ENCODE measurements around the gene PDZK1IP1.
"Not testable (repeated sequence)": the region's sequence is repeated elsewhere in the genome, so short reads cannot be mapped to it uniquely, and the experiment has no call there.

The PDZK1IP1 gene

DNA sequence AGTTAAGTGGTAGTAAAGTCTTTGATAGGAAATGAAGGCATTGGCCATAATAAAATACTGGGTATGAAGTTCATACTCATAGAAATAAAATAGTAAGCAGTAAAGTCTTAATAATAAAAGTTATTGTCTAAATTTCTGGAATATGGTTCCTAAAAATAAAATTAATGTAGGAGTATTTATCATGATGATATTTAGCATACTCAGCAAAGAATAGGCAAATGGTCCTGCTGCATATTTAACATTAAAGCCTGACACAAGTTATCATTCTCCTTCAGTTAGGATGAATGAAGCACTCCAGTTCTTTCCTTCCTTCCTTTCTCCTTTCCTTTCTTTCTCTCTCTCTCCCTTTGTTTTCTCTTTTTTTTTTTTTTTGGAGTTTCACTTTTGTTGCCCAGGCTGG lies 25.3 kb downstream of the PDZK1IP1 start:
- POLR2A ChIA-PET, result no interaction called here
- no peak for DNase-seq
- no peak overlapping the region for H3K4me3 ChIP-seq (ENCODE audit: control insufficient read depth in 1 of 7, extremely low read depth in 1 of 7, insufficient read depth in 4 of 7, low read depth in 2 of 7, low read length in 6 of 7)
- CTCF ChIA-PET, result no interaction called here
- peaks cover 0 to 2% (median 0%) of the 10 kb centered on the region in 5 experiments for H3K27me3 ChIP-seq (replicated peaks in 2 of 5; ENCODE audit: control insufficient read depth in 4 of 5, insufficient read depth in 5 of 5, low read length in 4 of 5)
- no peak overlapping the region for H3K27ac ChIP-seq (ENCODE audit: insufficient read depth in 1 of 2, low read depth in 1 of 2, low read length in 2 of 2, poor library complexity in 1 of 2, severe bottlenecking in 2 of 2)
- no peaks in the 10 kb centered on the region for H3K4me1 ChIP-seq (ENCODE audit: control extremely low read depth in 1 of 4, control insufficient read depth in 4 of 4, insufficient read depth in 4 of 4, low read length in 3 of 4)
- no peaks in the 10 kb centered on the region for H3K9me3 ChIP-seq (ENCODE audit: control extremely low read depth in 1 of 5, control insufficient read depth in 4 of 5, insufficient read depth in 2 of 5, low read depth in 1 of 5, low read length in 4 of 5)
- H3K36me3 ChIP-seq (ENCODE audit: control insufficient read depth in 4 of 4, insufficient read depth in 4 of 4, low read length in 3 of 4), result no peaks in the 10 kb centered on the region

DNA sequence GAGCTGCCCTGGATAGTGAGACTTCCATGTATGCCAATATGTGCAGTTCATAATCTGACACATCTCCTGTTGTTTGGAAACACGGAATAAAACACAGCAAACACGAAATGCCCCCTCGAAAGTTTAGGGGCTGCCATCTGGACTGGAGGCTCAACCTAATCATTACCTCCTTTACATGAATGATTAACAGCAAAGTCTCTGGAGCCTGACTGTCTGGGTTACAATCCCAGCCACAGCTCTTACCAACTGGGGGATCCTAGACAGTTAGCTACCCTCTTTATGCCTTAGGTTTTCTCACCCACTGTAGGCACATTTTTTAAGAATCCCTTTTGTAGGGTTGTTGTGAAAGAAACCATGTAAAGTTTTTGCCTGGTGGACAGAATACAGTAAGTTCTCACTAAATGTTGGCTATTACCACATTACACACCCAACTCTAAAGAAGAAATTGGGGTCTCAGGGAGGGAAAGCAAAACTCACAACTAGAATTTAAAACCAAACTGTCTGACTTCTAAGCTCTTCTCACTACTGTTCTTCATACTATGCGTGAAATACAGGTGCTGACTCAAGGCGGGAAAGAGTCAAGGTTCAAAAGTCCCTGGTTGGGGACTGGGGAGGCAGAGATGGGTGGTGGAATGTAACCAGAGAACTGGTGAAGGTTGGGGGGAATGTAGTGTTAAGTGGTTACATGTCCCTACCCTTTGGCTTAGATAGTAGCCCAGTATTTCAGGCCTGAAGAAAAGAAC lies 28.4 kb downstream of the PDZK1IP1 start:
- 95% methylated on average over 5 of the region's 5 CpGs for WGBS (ENCODE audit: insufficient coverage)
- CTCF ChIA-PET, result no interaction called here

DNA sequence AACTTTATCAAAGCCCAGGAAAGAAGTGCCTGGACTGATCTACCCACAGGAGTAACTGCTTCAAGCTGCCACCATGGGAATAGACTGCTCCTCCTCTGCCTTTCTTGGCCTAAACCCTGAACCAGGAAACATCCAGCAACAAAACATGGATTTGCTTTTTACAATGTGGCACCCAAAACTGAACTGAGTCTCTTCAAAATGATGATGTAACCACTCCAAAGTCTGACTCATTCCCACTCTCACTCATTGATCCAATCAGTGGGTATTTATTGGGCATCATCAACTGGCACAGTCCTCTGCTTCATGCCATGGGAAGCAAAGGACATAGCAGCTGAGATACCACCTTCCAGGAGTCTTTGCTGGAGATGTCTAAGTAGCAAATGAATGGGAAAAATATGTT lies 29.1 kb downstream of the PDZK1IP1 start:
- Histone ChIP-seq H3K9me3 (ENCODE audit: control extremely low read depth in 1 of 5, control insufficient read depth in 4 of 5, insufficient read depth in 2 of 5, low read depth in 1 of 5, low read length in 4 of 5) (no peaks in the 10 kb centered on the region), H3K27me3 (replicated peaks in 2 of 5; ENCODE audit: control insufficient read depth in 4 of 5, insufficient read depth in 5 of 5, low read length in 4 of 5) (peaks cover 0 to 2% (median 0%) of the 10 kb centered on the region in 5 experiments), H3K4me3 (ENCODE audit: control insufficient read depth in 1 of 7, extremely low read depth in 1 of 7, insufficient read depth in 4 of 7, low read depth in 2 of 7, low read length in 6 of 7) (no peak overlapping the region), H3K4me1 (ENCODE audit: control extremely low read depth in 1 of 4, control insufficient read depth in 4 of 4, insufficient read depth in 4 of 4, low read length in 3 of 4) (no peaks in the 10 kb centered on the region), H3K27ac (ENCODE audit: insufficient read depth in 1 of 2, low read depth in 1 of 2, low read length in 2 of 2, poor library complexity in 1 of 2, severe bottlenecking in 2 of 2) (no peak overlapping the region), H3K36me3 (ENCODE audit: control insufficient read depth in 4 of 4, insufficient read depth in 4 of 4, low read length in 3 of 4) (no peaks in the 10 kb centered on the region)
- ChIA-PET CTCF (no interaction called here), POLR2A (no interaction called here)
- DNase-seq, result no peak

More for the DNA sequence above, 28.4 kb downstream of the PDZK1IP1 start:
- Histone ChIP-seq H3K27ac (ENCODE audit: insufficient read depth in 1 of 2, low read depth in 1 of 2, low read length in 2 of 2, poor library complexity in 1 of 2, severe bottlenecking in 2 of 2) (no peak overlapping the region), H3K36me3 (ENCODE audit: control insufficient read depth in 4 of 4, insufficient read depth in 4 of 4, low read length in 3 of 4) (no peaks in the 10 kb centered on the region), H3K9me3 (ENCODE audit: control extremely low read depth in 1 of 5, control insufficient read depth in 4 of 5, insufficient read depth in 2 of 5, low read depth in 1 of 5, low read length in 4 of 5) (no peaks in the 10 kb centered on the region), H3K27me3 (replicated peaks in 2 of 5; ENCODE audit: control insufficient read depth in 4 of 5, insufficient read depth in 5 of 5, low read length in 4 of 5) (peaks cover 0 to 2% (median 0%) of the 10 kb centered on the region in 5 experiments), H3K4me3 (ENCODE audit: control insufficient read depth in 1 of 7, extremely low read depth in 1 of 7, insufficient read depth in 4 of 7, low read depth in 2 of 7, low read length in 6 of 7) (no peak overlapping the region), H3K4me1 (ENCODE audit: control extremely low read depth in 1 of 4, control insufficient read depth in 4 of 4, insufficient read depth in 4 of 4, low read length in 3 of 4) (no peaks in the 10 kb centered on the region)
- DNase-seq, result no peak
- POLR2A ChIA-PET, result no interaction called here

DNA sequence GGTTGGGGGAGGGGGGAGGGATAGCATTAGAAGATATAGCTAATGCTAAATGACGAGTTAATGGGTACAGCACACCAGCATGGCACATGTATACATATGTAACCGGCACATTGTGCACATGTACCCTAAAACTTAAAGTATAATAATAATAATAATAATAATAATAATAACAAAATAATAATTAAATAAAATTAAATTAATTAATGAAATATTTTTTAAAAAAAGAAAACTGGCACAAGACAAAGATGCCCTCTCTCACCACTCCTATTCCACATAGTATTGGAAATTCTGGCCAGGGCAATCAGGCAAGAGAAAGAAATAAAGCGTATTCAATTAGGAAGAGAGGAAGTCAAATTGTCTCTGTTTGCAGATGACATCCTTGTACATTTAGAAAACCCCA lies 31.9 kb downstream of the PDZK1IP1 start:
- POLR2A ChIA-PET; H3K4me3 ChIP-seq (ENCODE audit: control insufficient read depth in 1 of 7, extremely low read depth in 1 of 7, insufficient read depth in 4 of 7, low read depth in 2 of 7, low read length in 6 of 7); H3K27ac ChIP-seq (ENCODE audit: insufficient read depth in 1 of 2, low read depth in 1 of 2, low read length in 2 of 2, poor library complexity in 1 of 2, severe bottlenecking in 2 of 2); H3K9me3 ChIP-seq (ENCODE audit: control extremely low read depth in 1 of 5, control insufficient read depth in 4 of 5, insufficient read depth in 2 of 5, low read depth in 1 of 5, low read length in 4 of 5); H3K4me1 ChIP-seq (ENCODE audit: control extremely low read depth in 1 of 4, control insufficient read depth in 4 of 4, insufficient read depth in 4 of 4, low read length in 3 of 4); DNase-seq; H3K27me3 ChIP-seq (replicated peaks in 2 of 5; ENCODE audit: control insufficient read depth in 4 of 5, insufficient read depth in 5 of 5, low read length in 4 of 5); H3K36me3 ChIP-seq (ENCODE audit: control insufficient read depth in 4 of 4, insufficient read depth in 4 of 4, low read length in 3 of 4): not testable (repeated sequence)
- 83% methylated on average over 1 of the region's 3 CpGs for WGBS (ENCODE audit: insufficient coverage)
- CTCF ChIA-PET, result interaction anchor here (1.2 kb wide), 1 partner anchor 17 kb away, joined by 5 read pairs; no protein-coding TSS in a partner anchor

DNA sequence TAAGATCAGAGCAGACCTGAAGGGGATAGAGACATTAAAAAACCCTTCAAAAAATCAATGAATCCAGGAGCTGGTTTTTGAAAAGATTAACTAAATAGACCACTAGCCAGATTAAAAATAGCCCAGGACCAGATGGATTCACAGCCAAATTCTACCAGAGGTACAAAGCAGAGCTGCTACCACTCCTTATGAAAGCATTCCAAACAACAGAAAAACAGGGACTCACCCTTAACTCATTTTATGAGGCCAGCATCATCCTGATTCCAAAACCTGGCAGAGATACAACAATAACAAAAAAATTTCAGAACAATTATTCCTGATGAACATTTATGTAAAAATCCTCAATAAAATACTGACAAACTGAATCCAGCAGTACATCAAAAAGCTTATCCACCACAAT lies 33.4 kb downstream of the PDZK1IP1 start:
- DNase-seq; H3K27me3 ChIP-seq (replicated peaks in 2 of 5; ENCODE audit: control insufficient read depth in 4 of 5, insufficient read depth in 5 of 5, low read length in 4 of 5); H3K4me3 ChIP-seq (ENCODE audit: control insufficient read depth in 1 of 7, extremely low read depth in 1 of 7, insufficient read depth in 4 of 7, low read depth in 2 of 7, low read length in 6 of 7); H3K36me3 ChIP-seq (ENCODE audit: control insufficient read depth in 4 of 4, insufficient read depth in 4 of 4, low read length in 3 of 4); H3K27ac ChIP-seq (ENCODE audit: insufficient read depth in 1 of 2, low read depth in 1 of 2, low read length in 2 of 2, poor library complexity in 1 of 2, severe bottlenecking in 2 of 2); H3K9me3 ChIP-seq (ENCODE audit: control extremely low read depth in 1 of 5, control insufficient read depth in 4 of 5, insufficient read depth in 2 of 5, low read depth in 1 of 5, low read length in 4 of 5); CTCF ChIA-PET; H3K4me1 ChIP-seq (ENCODE audit: control extremely low read depth in 1 of 4, control insufficient read depth in 4 of 4, insufficient read depth in 4 of 4, low read length in 3 of 4); POLR2A ChIA-PET: not testable (repeated sequence)

DNA sequence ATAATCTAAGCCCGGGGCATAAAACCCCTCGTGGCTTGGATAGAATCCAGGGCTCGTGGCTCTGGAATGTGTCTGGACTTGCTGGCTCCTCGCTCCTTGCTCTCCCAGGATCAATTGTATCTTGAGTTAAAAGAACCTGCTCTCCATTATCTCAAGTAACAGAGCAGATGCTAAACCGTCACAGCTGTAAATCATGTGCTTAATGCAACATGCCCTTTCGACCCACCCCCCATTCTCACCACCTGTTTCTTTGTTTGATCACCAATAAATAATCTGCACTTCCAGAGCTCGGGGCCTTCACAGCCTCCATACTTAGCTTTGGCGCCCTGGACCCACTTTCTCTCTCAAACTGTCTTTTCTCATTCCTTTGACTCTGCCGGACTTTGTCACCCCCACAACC lies 40.7 kb downstream of the PDZK1IP1 start:
- H3K27me3 ChIP-seq (replicated peaks in 2 of 5; ENCODE audit: control insufficient read depth in 4 of 5, insufficient read depth in 5 of 5, low read length in 4 of 5); H3K4me3 ChIP-seq (ENCODE audit: control insufficient read depth in 1 of 7, extremely low read depth in 1 of 7, insufficient read depth in 4 of 7, low read depth in 2 of 7, low read length in 6 of 7); H3K4me1 ChIP-seq (ENCODE audit: control extremely low read depth in 1 of 4, control insufficient read depth in 4 of 4, insufficient read depth in 4 of 4, low read length in 3 of 4); H3K9me3 ChIP-seq (ENCODE audit: control extremely low read depth in 1 of 5, control insufficient read depth in 4 of 5, insufficient read depth in 2 of 5, low read depth in 1 of 5, low read length in 4 of 5); POLR2A ChIA-PET; H3K27ac ChIP-seq (ENCODE audit: insufficient read depth in 1 of 2, low read depth in 1 of 2, low read length in 2 of 2, poor library complexity in 1 of 2, severe bottlenecking in 2 of 2); DNase-seq; H3K36me3 ChIP-seq (ENCODE audit: control insufficient read depth in 4 of 4, insufficient read depth in 4 of 4, low read length in 3 of 4); CTCF ChIA-PET: not testable (repeated sequence)
- 81% methylated on average over 5 of the region's 9 CpGs for WGBS (ENCODE audit: insufficient coverage)

- WGBS (ENCODE audit: insufficient coverage), result 100% methylated on average over 2 of the region's 6 CpGs
- ChIA-PET POLR2A (no interaction called here), CTCF (no interaction called here)
- no peak overlapping the region for H3K4me3 ChIP-seq (ENCODE audit: control insufficient read depth in 1 of 7, extremely low read depth in 1 of 7, insufficient read depth in 4 of 7, low read depth in 2 of 7, low read length in 6 of 7)
- H3K4me1 ChIP-seq (ENCODE audit: control extremely low read depth in 1 of 4, control insufficient read depth in 4 of 4, insufficient read depth in 4 of 4, low read length in 3 of 4), result no peaks in the 10 kb centered on the region
- DNase-seq, result no peak
- no peaks in the 10 kb centered on the region for H3K9me3 ChIP-seq (ENCODE audit: control extremely low read depth in 1 of 5, control insufficient read depth in 4 of 5, insufficient read depth in 2 of 5, low read depth in 1 of 5, low read length in 4 of 5)
- H3K27me3 ChIP-seq (replicated peaks in 2 of 5; ENCODE audit: control insufficient read depth in 4 of 5, insufficient read depth in 5 of 5, low read length in 4 of 5), result no peaks in the 10 kb centered on the region
- H3K27ac ChIP-seq (ENCODE audit: insufficient read depth in 1 of 2, low read depth in 1 of 2, low read length in 2 of 2, poor library complexity in 1 of 2, severe bottlenecking in 2 of 2), result no peak overlapping the region
- no peaks in the 10 kb centered on the region for H3K36me3 ChIP-seq (ENCODE audit: control insufficient read depth in 4 of 4, insufficient read depth in 4 of 4, low read length in 3 of 4)
These were observed 42.6 kb downstream of the PDZK1IP1 start for GRCh38 chr1:47147047-47147785.

Data from common myeloid progenitor, CD34-positive (primary cell).